Dedifferentiated amniotic fluid mesenchymal stem cell (primary cell): ENCODE measurements around the gene TXNIP.
A peak's percentile ranks its signal among the peaks of the same experiment; 100 is the strongest.

Experiments
- DNase-seq: peaks from one replicate; pipeline ENCODE4 v3.0.0-alpha.2; 2016; ENCODE audit errors: extremely low spot score

Gene TXNIP

GRCh38 chr1:146012703-146013558, 16.6 kb upstream of the TXNIP start:
- peak; percentile 88 for DNase-seq

DNA sequence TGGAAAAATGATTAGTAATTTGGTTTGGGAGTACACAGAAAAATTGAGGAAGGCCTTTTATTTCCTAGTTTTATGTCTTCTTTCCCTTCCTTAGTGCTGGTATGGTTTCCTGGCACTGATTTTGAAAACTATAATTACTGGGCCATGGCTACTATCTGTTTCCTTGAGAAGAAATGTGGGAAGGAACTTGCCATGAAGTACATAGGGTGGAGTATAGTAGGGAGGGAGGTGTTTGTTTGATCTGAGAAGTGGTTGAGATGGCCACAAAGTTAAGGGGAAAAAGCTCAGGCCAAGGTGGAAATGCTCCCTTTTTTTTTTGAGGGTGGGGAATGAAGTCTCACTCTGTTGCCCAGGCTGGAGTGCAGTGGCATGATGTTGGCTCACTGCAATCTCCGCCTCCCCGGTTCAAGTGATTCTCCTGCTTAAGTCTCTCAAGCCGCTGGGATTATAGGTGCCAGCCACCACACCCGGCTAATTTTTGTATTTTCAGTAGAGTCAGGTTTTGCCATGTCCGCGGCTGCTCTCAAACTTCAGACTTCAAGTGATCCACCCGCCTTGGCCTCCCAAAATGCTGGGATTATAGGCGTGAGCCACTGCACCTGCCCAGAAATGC, 13.9 kb upstream of the TXNIP start:
- no peak for DNase-seq

DNA sequence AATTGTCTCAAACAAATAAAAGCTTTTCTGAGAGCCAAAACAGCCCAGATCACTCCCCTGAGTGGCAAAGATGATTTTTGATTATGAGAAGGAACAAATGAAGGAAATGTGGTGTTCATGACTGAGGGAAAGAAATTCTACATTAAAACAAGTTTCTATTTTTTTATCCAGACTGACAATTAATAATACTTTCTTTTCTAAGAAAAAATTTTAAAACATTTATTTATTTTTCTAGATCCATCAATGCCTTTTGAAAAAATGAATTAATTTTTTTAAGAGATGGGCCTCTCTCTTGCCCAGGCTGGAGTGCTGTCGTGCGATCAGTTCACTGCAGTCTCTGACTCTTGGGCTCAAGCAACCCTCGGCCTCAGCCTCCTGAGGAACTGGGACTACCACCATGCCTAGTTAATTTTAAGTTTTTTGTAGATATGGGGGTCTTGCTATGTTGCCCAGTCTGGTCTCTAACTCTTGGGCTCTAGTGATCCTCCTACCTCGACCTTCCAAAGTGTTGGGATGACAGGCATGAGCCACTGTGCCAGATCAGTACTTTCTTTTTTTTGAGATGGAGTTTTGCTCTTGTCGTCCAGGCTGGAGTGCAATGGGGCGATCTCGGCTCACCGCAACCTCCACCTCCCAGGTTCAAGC, 11.2 kb upstream of the TXNIP start:
- DNase-seq: no peak

- no peak for DNase-seq
Measured at GRCh38 chr1:146001709-146002108, 5.3 kb upstream of the TXNIP start.

DNA sequence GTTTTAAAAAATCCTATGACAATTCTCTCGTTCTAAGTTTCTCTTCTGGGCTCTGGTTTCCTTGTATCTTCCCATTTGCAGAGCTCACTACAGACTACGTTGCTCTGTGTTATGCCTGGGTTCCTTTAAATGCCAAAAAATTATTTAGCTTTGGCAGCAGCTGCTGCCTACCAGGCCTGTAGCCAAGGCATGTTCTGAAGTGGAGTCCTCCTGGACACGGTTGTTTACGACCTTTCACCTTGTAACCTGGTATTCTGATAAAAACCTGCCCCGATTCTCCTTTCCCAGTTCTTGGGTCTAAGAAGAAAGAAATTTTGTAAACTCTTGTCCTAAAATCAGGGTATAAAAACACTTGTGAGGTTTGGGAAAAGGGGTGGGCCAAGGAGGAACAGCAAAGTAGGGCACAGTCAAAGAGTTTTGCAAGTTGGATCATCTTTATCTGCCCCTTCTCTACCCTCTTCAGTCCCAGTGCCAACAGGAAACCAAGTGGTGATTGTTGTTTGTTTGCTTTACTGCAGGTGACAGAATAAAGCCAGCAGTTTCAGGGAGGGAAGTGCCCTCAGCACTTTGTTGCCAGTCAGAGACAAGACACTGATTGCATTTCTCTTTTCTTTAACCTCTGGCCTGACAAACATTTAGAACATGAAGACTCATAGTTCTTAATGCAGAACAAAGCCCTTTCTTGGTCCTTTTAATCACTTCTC, 3.1 kb upstream of the TXNIP start:
- DNase-seq: no peak

GRCh38 chr1:145997718-145998023, 1.3 kb upstream of the TXNIP start:
- no peak for DNase-seq

- DNase-seq: no peak
Measured at GRCh38 chr1:145997016-145997717, 788 bp upstream of the TXNIP start.

DNA sequence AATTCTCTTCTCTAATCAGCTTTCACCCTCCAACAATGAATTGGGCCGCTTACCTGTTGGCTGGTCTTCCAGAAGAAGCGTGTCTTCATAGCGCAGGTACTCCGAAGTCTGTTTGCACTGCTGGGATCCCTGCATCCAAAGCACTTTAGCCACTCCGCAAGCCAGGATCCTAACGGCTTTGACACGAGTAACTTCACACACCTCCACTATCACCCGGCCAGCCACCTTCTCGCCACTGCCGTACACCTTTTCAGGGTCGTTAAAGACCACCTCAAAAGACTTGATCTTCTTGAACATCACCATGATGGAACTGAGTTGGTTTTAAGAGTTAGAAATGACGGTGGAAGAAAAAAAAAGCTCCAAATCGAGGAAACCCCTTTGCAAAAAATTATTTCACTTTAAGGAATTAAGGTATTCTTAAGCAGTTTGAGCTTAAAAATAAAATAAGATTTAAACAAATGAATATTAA, 381 bp downstream of the TXNIP start:
- DNase-seq: no peak

- no peak for DNase-seq
Measured at GRCh38 chr1:145995148-145995881, 1.1 kb downstream of the TXNIP start.

DNA sequence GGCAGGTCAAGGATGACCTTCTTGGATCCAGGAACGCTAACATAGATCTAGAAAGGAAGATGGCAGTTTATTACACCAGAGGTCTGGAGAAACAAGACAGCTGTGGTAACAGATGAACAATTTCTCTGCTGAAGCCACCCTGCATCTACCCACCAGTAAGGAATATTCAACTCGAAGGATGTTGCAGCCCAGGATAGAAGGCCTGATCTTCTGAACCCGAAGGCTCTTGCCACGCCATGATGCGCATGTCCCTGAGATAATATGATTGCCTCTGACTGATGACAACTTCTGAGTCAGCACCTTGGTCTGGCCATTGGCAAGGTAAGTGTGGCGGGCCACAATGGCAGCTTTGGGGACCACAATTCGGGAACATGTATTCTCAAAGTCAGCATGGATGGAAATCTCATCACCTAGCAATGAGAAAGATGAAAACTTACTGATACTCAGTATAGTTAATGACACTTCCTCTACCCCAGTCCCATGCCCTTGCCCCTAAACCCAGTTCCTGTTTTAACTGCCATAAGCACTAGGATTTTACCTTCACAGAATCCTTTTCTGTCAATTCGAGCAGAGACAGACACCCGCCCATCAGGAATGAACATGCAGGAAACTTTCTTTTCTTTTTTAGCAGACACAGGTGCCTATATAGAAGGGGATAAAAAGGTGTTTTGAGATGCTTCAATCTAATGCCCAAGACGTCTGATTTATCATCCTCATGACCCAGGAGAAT, 1.8 kb downstream of the TXNIP start:
- DNase-seq: no peak

DNA sequence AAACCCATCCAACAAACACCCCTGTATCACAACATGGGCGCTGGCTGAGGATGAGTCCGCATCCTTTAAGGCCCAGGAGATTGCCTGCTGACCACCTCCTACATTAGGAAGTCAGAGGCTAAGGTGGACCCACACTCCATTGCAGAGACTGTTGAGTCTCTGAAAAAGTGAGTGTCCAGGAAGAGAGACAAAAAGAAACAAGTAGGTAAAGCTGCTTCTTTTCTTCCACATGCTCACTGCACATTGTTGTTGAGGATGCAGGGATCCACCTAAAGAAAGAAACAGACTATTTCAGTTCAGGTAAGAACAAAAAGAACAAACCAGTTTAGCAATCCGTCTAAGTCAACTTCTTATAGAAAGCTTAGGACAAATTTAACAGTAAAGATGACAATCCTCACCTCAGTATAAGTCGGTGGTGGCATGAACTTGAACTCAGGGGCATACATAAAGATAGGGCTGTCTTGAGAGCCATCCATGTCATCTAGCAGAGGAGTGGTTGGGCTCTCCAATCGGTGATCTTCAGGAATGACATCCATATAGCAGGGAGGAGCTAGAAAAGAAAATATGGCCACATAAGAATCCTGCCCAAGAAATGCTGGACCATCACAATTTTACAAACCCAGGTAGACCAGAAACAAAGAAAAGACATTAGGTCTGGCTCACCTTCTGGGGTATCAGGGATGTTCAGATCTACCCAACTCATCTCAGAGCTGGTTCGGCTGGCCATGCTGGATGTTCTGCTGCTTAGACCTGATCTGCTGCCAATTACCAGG, 2.6 kb downstream of the TXNIP start:
- DNase-seq: no peak

DNA sequence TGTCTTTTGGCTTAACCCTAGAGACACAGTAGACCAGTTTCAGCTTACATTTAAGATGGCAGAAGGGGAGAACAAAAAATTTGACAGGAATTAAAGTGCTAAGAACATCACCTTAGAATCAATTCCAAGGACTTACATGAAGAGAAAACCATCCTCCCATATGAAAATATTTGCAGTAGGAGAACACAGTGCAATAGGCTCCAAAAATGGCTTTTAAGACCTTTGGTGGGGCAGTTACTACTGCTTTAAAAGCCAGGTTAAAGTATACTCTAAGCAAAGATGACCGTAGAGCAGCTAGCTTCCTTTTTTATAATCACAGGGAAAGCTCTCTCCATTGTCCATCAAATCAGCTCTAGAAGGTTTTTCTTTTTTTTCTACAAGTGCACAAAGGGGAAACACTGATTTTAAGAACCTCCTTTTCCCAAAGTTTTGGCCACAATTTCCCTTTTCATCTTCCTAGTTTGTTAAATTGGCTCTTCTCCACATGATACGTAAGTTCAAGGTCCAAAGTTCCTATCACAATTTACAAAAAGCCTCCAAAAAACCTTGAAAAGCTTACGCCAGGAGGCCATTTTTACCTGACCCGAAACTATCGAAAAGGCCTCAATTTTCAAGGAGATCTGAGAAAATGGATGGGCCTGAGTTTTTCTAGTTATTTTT, 3.3 kb downstream of the TXNIP start:
- DNase-seq: no peak

- no peak for DNase-seq
Measured at GRCh38 chr1:145992502-145992936, 3.9 kb downstream of the TXNIP start.

DNA sequence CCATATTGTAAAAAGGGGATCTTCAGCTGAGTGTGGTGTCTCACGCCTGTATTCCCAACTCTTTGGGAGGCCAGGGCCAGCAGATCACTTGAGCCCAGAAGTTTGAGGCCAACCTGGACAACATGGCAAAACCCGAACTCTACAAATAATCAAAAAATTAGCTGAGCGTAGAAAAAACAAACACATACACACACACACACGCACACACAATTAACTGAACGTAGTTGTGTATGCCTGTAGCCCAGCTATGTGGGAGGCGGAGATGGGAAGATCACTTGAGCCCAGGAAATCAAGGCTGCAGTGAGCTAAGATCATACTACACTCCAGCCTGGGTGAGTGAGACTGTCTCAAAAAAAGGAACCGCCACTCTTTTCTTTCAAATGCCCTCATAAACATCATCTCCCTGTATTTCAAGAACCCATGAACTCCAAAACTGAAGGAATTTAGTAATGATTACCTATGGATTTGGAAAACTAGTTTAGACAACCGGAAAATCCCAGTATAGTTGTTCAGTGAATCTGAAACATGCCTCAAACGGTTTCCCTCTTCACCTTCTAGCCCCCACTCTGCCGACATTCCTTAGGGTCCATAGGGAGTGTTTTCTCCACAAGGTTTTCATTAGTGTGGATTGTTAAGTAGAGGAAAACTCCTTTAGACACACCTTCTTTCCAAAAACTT, 4.5 kb downstream of the TXNIP start:
- no peak for DNase-seq

DNA sequence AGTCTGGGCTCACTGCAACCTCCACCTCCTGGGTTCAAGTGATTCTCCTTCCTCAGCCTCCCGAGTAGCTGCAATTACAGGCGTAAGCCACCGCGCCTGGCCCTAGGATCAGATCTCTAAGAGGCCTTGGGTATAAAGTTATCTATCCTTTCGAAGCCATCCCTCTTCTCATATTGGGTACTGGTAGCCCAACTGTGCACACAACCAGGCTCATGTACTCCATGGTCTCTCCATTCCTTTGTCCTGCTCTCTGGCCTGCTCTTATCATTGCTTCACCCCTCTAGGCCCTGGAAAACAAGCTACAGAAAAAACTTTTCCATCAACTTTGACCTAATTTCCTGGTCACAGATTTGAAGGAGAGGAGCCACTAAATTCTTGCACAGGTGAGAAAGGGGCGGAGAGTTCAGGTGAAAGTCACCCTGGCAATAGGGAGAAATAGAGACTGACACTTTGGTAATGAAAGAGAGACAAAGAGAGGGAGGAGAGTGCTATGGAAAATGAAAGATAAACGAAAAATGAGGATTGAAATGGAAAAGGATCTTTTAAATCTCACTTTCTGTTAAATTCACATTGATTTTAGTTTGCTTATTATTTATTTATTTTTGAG, 6.0 kb downstream of the TXNIP start:
- no peak for DNase-seq

- no peak for DNase-seq
Measured at GRCh38 chr1:145988773-145989172, 7.6 kb downstream of the TXNIP start.

DNA sequence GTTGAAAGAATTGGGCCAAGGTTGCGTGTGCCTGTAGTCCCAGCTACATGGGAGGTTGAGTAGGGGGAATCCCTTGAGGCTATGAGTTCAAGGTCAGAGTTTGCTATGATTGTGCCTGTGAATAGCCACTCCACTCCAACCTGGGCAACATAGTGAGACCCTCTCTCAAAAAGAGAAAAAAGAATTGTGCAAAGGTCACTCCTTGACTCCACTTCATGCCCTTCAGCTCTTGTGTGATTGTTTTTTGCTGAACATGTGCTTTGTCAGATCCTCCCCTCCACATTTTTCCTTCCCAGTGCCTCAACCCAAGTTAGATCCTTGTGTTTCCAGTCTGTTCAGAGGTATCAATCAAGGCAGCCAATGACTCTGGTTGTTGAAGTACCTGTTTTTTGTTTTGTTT, 8.5 kb downstream of the TXNIP start:
- DNase-seq: no peak

- no peak for DNase-seq
Measured at GRCh38 chr1:145986551-145986950, 9.8 kb downstream of the TXNIP start.
